Measurements from ENCODE around the gene STPG2. TPM values are rescaled to one million over a fixed set of nuclear protein-coding genes. Genes with fewer than 3 reads are reported as not detected.

STPG2 gene
- total RNA-seq, 4 donors from 2014 or later = 0.31 TPM; not detected in 3

GRCh38 chr4:97978791-97979488 lies 164.3 kb downstream of the STPG2 start:
- DNase-seq = no peak
- Histone ChIP-seq H3K9me3 (peaks cover 0 to 2% (median under 1%) of the 10 kb centered on the region in 3 donors), H3K4me3 (no peak overlapping the region), H3K27me3 (no peaks in the 10 kb centered on the region), H3K27ac (no peak overlapping the region), H3K4me1 (no peaks in the 10 kb centered on the region), H3K36me3 (no peaks in the 10 kb centered on the region)
- intact Hi-C loops (cut with DNase I) = no loop called here
- 63% methylated on average over 2 of the region's 2 CpGs for WGBS, 2 donors
- TF ChIP-seq, protein P1, sequence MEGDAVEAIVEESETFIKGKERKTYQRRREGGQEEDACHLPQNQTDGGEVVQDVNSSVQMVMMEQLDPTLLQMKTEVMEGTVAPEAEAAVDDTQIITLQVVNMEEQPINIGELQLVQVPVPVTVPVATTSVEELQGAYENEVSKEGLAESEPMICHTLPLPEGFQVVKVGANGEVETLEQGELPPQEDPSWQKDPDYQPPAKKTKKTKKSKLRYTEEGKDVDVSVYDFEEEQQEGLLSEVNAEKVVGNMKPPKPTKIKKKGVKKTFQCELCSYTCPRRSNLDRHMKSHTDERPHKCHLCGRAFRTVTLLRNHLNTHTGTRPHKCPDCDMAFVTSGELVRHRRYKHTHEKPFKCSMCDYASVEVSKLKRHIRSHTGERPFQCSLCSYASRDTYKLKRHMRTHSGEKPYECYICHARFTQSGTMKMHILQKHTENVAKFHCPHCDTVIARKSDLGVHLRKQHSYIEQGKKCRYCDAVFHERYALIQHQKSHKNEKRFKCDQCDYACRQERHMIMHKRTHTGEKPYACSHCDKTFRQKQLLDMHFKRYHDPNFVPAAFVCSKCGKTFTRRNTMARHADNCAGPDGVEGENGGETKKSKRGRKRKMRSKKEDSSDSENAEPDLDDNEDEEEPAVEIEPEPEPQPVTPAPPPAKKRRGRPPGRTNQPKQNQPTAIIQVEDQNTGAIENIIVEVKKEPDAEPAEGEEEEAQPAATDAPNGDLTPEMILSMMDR (IDR thresholded peaks at IDR 0.05) = no peak
- TF ChIP-seq POLR2A (IDR thresholded peaks at IDR 0.05) = no peak

DNA sequence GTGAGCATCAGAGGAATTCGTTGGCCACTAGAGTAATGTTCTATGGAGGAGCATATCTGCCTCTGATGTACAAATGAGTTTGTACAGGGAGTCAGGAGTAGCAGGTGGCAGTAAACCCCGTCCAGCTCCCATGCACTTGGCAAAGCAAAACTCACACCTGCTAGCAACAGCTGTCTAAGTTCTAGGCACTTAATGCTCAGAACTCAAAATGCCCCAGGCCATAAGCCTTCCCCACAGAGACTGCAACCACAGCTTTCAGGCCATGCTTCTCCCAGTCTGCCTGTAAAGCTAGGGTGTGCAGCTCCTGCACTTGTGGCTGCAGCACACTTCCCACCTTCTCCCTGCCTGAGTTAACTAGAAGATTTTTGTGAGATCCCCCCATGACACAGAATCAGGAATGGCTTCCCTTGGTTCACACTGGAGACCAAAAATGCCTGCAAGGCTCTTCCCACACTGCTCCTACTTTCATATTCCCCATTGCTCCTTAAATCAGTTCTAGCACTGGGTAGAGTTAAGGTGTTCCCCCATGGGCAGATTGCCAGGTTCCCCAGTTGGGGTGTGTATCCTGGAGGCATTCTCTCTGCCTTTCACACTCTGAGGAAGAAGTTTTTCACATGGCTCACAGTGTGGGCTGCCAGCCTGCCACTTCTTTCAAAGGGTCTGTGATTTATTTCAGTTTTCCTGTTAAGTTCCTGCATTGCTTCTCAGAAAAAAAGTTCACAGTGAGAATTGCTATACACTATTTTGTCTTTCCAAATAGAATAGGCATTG lies 189.9 kb downstream of the STPG2 start:
- DNase-seq = no peak
- Histone ChIP-seq H3K4me3 (no peak overlapping the region), H3K27ac (no peak overlapping the region), H3K27me3 (no peaks in the 10 kb centered on the region), H3K4me1 (no peaks in the 10 kb centered on the region), H3K36me3 (no peaks in the 10 kb centered on the region), H3K9me3 (peaks cover 0 to 13% (median 0%) of the 10 kb centered on the region in 3 donors)
- TF ChIP-seq, protein P1 (IDR thresholded peaks at IDR 0.05) = no peak
- TF ChIP-seq POLR2A (IDR thresholded peaks at IDR 0.05) = no peak
- intact Hi-C loops (cut with DNase I) = no loop called here
- 25 to 80% methylated on average over 1 to 2 of the region's 2 CpGs for WGBS, 2 donors

DNA sequence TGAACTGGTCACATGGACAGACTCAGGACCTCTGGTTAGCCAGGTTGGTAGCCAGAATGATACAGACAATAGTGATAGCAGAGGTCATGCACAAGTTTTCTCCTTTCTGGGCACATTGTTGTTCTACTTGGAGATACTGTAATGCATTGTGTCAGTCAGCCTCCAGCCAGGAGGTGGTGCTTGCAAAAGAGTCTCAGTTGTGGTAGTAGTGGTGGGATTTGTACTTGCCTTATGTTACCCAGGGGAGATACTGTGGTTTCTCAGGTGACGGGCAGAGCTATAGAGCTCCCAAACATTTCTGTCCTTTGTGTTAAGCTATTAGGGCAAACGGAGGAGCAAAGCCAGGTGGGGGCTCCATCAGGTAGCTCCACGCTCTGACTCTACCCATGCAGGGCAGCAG lies 190.5 kb downstream of the STPG2 start:
- Histone ChIP-seq H3K9me3 (peaks cover 0 to 13% (median 0%) of the 10 kb centered on the region in 3 donors), H3K27ac (no peak overlapping the region), H3K4me1 (no peaks in the 10 kb centered on the region), H3K4me3 (no peak overlapping the region), H3K27me3 (no peaks in the 10 kb centered on the region), H3K36me3 (no peaks in the 10 kb centered on the region)
- DNase-seq = no peak
- no peak for TF ChIP-seq POLR2A (IDR thresholded peaks at IDR 0.05)
- TF ChIP-seq, protein P1 (IDR thresholded peaks at IDR 0.05) = no peak
- intact Hi-C loops (cut with DNase I) = no loop called here
- WGBS, 2 donors = 46 to 80% methylated on average over 1 to 3 of the region's 3 CpGs

DNA sequence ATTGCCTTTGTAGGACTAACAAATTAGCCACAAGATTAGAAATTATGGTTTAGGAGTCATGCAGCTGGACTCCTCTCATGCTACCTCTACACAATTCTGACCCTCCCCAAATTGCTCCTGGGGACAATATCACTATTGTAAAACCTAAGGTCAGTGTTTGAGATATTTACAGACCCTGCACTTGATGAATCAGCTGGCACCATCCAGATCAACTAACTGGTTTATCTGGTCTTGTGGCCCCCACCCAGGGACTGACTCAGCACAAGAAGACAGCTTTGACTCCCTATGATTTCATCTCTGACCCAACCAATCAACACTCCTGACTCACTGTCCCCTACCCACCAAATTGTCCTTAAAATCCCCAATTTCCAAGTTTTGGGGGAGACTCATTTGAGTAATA lies 192.4 kb downstream of the STPG2 start:
- Histone ChIP-seq H3K27me3 (no peaks in the 10 kb centered on the region), H3K9me3 (peaks cover 0 to 13% (median 0%) of the 10 kb centered on the region in 3 donors), H3K27ac (no peak overlapping the region), H3K36me3 (no peaks in the 10 kb centered on the region), H3K4me3 (no peak overlapping the region), H3K4me1 (no peaks in the 10 kb centered on the region)
- no peak for TF ChIP-seq POLR2A (IDR thresholded peaks at IDR 0.05)
- TF ChIP-seq, protein P1 (IDR thresholded peaks at IDR 0.05) = no peak
- DNase-seq = no peak
- intact Hi-C loops (cut with DNase I) = no loop called here

GRCh38 chr4:97942951-97943350 lies 200.3 kb downstream of the STPG2 start:
- 21 to 50% methylated on average over 1 of the region's 1 CpG for WGBS, 2 donors
- Histone ChIP-seq H3K4me1 (no peaks in the 10 kb centered on the region), H3K4me3 (no peak overlapping the region), H3K9me3 (peaks cover 0 to 15% (median 8%) of the 10 kb centered on the region in 3 donors), H3K27ac (no peak overlapping the region), H3K27me3 (no peaks in the 10 kb centered on the region), H3K36me3 (no peaks in the 10 kb centered on the region)
- no peak for DNase-seq
- intact Hi-C loops (cut with DNase I) = no loop called here
- no peak for TF ChIP-seq POLR2A (IDR thresholded peaks at IDR 0.05)
- TF ChIP-seq, protein P1 (IDR thresholded peaks at IDR 0.05) = no peak
